ENCODE results near the gene LMX1A.

GRCh38 chr1:165169028-165169427 is 187.5 kb downstream of the LMX1A start:
- TF ChIP-seq POLR2AphosphoS5 (IDR thresholded peaks at IDR 0.05) (no peak), POLR2A (IDR thresholded peaks at IDR 0.05) (no peak)
- TF ChIP-seq, protein P1, sequence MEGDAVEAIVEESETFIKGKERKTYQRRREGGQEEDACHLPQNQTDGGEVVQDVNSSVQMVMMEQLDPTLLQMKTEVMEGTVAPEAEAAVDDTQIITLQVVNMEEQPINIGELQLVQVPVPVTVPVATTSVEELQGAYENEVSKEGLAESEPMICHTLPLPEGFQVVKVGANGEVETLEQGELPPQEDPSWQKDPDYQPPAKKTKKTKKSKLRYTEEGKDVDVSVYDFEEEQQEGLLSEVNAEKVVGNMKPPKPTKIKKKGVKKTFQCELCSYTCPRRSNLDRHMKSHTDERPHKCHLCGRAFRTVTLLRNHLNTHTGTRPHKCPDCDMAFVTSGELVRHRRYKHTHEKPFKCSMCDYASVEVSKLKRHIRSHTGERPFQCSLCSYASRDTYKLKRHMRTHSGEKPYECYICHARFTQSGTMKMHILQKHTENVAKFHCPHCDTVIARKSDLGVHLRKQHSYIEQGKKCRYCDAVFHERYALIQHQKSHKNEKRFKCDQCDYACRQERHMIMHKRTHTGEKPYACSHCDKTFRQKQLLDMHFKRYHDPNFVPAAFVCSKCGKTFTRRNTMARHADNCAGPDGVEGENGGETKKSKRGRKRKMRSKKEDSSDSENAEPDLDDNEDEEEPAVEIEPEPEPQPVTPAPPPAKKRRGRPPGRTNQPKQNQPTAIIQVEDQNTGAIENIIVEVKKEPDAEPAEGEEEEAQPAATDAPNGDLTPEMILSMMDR (IDR thresholded peaks at IDR 0.05), result no peak

All from gastroesophageal sphincter (tissue), 3 donors.